NCI-H2107 (cell line): ENCODE data around the gene USP48.
"Not testable (repeated sequence)": the region's sequence is repeated elsewhere in the genome, so short reads cannot be mapped to it uniquely, and the experiment has no call there.

Experiments used
- DNase-seq: peaks from one replicate; lab custom pipeline; 2025; lab: John Stamatoyannopoulos, UW

The USP48 gene

DNA sequence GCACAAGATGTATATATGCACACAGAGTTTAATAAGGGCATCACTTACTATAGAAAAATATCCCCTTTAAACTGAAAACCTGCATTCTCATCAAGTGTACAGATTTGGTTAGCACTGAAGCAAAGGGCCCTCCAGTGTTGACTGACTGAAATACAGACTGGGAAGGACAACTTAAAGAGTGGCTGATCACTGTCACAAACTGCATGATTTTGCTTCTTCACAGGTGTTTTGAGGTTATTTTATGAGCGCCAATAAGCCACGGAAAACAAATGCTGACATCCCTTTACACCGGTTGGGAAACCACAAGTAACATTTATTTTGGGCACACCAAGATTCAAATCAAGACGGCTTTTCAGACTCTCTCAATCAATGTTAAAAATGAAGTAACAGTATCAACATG lies 82.9 kb downstream of the USP48 start:
- DNase-seq = no peak

DNA sequence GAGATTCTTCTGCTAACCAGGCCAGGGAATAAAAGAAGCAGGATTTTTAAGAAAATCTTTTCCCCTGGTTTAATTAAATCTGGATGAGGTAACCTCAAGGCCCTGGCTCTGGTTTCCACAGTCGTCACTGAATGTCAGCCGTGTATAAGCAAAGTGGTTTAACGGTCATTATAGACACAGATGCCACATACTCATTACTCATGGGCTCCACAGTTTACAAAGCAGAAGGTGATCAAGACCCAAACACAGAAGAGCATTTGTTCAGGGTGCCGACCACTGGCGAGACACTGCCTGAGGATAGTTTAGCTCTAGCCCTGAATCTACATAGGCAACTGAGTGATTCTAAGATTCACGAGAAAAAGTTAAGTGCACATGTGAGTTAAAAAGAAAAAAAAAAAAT lies 86.0 kb downstream of the USP48 start:
- no peak for DNase-seq

DNA sequence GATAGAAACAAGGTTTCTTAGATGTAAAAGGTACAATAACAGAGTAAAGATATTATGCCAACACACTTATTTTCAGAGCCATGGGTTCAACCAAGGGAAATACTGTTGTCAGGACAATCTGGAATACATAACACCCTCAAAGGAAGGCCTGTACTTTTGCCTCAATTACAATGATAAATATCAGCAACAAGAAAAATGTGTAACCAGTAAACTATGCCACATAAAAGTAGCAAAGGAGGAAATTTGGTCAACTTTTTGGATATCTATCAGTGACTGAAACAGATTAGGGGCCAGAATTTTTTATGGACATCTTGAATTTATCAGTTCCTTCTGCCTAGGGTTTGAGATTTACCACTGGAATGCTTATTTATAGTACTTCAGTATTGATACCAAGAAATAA lies 89.2 kb downstream of the USP48 start:
- no peak for DNase-seq

DNA sequence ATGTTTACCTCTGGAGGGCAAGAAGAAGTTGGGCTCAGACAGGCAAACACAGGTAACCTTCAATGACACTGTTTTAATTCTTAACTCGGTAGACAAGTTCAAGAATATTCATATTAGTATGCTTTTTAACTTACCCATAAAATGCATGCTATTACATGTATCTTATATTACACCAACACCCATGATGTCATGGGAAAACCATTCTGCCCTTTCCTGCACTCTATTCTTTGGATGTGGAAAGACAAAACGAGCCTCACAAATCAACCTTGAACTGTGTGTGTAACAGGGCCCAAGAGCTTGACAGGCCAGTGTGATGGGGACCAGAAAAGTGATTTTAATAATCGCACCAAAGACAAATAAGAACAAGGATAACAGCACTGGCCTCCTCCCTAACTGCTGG lies 91.2 kb downstream of the USP48 start:
- no peak for DNase-seq

DNA sequence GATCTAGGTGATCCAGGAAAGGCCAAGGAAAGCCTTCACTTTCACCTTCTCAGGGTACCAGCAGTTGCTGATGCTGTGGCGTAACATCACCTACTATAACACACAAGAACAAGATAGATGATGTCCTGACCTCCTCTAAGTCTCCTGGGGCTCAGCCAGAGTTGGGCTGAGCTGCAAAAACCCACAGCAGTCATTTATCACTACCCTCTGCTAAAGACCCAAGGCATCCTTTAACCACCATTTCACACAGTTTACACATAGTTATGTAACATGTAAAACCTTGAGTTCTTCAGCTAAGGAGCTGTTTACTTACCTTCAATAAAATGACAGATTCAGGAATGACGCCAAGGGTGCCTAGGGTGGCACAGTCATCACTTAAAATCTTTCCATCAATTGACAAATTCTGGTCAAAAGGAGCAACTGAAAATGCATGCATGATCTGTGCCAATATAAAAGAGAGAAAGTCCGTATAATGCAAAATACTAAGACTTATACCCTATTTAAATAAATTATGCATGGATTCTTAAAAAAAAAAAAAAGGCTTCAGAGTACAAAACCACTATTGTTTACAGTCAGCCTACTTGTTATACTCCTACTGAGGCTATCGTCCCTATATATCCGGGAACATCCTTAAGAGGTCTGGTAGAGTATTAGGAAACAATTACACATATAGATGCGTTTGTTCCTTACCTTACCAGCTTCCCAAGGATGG lies 93.1 kb downstream of the USP48 start:
- no peak for DNase-seq

DNA sequence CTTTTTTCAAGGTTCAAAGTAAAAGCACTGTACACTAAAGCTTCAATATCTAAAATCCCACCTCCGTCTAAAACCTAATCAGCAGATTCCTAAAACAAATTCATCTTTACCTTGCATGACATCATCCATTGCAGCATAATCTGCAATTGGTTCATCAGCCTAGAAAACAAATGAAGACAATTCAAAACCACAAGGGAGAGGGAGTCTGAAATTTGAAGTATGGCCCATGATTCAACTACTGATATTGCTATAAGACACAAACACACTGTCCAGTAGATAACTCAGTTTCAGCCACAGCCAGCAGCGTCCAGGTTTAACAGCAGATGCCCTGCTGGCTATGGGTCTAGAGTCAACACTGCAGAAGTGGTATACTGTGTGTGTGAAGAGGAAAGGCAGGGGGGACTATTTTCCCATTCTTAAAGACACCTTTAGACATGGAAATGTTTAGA lies 95.8 kb downstream of the USP48 start:
- no peak for DNase-seq

DNA sequence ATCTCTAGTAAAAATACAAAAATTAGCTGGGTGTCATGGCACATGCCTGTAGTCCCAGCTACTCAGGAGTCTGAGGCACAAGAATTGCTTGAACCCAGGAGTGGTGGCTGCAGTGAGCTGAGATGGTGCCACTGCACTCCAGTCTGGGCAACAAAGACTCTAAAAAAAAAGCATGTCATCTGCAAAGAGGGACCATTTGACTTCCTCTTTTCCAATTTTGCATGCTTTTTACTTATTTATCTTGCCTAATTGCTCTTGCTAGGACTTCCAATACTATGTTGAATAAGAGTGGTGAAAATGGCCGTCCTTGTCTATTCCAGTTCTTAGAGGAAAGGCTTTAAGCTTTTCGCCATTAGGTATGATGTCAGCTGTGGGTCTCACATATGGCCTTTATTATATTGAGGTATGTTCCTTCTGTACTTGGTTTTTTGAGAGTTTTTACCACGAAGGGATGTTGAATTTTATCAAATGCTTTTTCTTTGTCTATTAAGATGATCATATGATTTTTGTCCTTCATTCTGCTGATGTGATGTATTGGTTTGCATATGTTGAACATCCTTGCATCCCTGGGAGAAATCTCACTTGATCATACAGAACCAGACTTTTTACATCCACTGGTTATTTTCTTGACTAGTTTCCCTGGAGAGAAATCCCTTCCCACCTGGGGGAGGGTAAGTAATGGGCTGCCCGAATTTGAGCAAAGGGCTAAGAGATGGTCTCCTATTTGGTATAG lies 96.8 kb downstream of the USP48 start:
- no peak for DNase-seq

DNA sequence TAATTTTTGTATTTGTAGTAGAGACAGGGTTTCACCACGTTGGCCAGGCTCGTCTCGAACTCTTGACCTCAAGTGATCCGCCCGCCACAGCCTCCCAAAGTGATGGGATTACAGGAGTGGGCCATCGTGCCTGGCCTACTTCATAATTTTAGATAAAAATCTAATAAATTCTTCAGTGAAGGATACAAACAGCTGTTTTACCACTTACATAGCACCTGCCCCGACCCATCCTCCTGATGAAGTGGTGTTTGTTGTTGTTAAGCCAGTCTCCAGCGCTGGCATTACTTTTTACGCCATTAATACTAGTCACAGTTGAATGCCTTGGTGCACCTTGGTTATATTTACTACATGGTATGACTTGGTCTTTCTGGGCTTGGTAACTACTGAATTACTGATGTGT lies 101.5 kb downstream of the USP48 start:
- no peak for DNase-seq

DNA sequence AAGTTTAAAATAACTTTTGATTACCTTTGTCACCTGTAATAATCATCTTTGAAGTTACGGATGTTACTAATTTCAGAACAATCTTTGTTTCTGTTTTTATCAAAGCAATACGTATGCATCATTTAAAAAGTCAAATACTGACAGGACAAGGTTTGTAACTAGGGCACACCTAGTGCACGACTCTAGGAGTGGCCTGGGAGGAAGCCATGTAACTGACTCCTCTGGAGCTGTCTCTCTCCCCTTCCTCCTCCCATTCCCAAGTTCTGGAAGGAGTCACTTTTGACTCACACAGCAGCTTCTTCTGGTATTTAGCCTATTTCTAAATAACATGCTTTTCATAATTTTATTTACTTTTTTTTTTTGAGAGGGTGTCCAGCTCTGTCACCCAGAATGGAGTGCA lies 102.0 kb downstream of the USP48 start:
- no peak for DNase-seq

DNA sequence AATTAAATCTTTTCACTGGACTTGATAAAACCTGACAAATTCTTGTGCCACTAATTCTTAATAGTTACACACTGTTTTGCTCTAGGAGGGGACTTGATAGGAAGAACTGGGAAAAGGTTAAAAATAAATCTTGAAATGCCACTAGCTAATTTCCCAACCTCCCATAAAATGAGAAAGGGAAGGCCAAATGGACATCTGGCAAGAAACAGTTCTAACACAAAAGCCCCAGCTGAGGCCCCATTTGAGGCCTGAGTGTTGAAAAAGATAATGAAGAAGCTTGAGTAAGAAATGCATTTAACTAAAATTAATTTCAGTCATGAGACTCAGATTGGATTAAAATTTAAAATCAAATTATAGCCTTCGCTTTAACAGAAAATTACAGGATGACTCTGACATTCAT lies 102.6 kb downstream of the USP48 start:
- DNase-seq = no peak

DNA sequence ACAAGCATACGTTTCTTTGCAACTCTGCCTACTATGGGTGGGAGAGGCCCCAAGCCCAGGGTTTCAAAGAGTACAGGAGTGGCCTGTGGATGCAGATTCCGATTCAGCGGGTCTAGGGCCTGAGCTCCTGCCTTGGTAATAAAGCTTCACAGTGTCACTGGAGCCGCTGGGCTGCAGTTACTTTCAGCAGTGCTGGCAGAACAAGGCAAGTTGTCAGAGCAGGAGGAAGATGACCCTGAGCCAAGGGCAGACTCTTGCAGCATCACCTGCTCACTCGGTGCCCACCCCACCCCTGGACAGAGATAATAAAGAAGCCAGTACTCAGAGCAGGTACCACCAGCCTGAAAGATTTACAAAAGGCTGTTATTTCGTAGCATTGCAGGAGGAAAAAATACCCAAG lies 105.8 kb downstream of the USP48 start:
- DNase-seq = no peak

DNA sequence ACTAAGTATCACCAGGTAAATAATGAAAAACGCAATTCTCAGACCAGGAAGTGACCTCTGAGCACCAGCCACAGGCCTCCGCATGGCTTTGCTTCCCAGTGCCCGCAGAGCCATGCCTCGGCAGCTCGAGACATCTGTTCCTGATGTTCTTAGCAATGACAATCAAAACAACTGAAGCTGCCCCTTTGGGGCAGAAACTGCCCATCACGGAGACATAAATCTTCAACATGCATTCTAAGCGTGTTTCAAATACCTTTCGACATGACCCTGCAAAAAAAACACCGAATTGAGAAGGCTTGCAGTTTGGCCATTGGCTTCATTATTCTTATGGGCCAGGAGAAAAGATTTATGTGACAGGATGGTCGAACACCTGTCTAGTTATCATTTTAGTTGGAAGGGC lies 108.0 kb downstream of the USP48 start:
- DNase-seq = no peak

DNA sequence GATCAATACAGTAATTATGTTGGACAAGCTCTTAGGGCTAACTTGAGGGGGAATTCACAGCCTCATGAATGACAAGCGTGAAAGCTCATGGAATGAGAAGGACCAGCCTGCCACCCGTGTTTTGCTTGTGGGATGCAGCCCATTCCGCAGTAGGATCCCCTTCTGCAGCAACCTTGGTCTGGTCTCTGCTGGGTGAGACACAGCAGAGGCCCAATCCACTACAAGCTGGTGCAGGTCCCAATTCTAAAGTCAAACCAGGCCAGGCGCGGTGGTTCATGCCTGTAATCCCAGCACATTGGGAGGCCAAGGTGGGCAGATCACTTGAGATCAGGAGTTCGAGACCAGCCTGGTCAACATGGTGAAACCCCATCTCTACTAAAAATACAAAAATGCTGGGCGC lies 109.1 kb downstream of the USP48 start:
- DNase-seq = not testable (repeated sequence)

DNA sequence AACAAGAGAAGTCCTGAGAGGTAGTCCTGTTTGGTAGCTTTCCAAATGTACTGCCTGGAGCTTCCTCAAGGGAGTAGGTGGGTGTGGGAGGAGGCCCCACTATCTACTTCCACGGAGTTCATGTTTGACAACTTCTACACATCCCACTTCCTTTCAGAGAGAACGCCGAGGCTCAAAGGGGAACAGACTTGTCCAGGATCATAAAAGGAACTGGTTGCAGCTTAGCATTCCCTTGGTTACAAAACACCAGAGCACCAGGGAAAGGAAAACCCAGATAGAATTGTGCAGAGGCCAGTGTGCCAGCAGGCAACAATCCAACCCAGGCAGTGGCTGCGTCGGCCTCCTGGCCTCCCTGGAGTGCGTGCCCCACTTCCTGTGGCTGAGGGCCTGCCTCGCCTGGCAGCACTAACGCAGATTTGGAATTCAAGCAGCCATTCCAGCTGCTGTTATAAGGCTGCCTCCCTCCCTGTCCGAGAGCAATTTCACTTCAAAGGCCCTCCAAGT lies 109.6 kb downstream of the USP48 start:
- no peak for DNase-seq

DNA sequence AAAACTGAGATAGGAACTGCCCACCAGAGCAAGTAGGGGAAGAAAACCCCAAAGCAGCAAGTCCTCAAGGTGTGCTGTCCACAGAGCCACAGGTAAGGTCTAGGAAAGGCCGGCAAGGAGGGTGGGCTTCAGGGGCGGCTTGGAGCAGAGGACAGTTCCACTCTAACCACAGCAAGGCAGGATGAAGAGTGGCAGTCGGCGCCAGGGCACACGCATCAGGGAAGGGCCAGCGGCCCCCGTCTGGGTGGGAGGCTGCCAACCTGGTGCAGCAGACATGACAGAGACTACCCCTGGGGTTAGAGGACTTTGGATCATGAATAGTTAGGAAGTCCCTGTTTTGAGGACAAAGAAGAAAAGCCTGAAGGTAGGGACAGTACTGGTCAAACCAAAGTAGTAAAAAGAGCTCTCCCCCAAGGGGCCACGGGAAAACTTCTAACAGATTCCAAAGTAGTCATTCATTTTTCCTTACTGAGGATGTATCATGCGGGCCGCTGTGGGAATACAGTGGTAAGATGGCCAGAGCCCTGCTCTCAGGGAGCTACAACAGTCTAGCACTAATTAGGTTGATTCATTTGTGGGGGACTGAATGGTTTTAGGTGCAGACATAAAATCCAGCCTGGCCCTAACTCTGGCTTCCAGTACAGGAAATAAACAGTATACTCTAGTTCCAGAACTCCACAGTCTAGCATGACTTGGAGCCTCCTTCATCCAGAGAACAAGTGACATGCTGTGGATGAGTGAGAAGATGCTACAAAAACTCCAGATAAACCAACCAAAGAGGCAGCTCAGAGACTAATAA lies 110.3 kb downstream of the USP48 start:
- DNase-seq = no peak

DNA sequence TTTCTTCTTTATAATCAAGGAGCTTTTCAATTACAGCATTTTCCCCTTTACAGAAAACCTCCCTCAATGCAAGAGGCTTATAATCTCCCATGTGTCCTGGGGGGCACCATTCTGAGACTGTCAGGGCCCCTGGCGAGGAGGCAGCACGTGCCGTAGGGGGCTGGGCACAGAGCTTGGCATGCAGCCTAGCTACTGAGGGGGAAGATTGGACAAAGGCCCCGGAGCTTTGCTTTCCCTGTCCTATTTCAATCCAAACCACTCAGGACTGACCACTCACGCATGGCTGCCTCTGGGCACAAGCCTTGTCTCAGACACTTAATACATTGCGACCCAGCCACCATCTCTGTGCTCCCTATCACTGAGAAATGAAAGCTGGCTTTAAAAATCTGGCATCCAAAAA lies 111.0 kb downstream of the USP48 start:
- DNase-seq = no peak

DNA sequence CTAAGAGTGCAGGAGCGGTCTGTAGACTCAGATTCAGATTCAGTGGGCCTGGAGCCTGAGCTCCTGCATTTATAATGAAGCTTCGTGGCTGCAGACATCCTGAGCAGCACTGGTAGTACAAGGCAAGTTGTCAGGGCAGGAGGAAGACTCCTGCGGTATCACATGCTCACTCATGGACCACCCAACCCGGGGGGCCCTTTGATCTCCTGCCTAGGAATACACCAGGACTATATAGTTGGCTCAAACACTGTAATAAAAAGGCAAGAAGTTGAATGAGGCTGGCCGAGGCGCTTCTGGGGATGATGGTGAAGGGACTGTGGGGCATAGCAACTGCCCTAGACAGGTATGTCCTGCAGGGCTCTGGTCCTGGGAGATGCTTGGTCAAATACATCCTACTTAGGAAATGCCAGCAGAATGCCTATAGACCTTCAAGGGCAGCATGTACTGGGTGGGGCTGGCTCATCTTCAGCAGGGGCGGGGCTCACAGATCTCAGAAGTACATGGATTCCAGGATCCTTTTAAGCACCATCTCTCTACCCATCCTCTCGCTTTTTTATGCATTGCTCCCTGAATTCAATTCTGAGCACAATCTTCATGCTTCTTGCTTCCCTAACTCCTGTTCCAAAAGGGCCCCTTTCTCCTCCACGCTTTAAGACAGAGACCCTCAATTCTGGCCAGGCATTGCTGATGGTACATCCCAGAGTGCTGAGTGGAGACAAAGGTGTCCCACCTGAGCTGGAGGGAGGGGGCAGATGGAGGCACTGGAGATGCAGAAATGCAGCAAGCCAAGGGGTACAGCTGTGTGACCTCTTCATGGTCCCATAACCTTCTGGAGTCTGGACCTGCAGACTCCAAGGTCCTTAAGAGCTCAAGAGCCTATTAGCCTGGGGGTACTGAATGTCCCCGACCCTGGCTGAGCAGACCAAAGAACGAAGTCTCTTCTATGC lies 111.7 kb downstream of the USP48 start:
- no peak for DNase-seq

DNA sequence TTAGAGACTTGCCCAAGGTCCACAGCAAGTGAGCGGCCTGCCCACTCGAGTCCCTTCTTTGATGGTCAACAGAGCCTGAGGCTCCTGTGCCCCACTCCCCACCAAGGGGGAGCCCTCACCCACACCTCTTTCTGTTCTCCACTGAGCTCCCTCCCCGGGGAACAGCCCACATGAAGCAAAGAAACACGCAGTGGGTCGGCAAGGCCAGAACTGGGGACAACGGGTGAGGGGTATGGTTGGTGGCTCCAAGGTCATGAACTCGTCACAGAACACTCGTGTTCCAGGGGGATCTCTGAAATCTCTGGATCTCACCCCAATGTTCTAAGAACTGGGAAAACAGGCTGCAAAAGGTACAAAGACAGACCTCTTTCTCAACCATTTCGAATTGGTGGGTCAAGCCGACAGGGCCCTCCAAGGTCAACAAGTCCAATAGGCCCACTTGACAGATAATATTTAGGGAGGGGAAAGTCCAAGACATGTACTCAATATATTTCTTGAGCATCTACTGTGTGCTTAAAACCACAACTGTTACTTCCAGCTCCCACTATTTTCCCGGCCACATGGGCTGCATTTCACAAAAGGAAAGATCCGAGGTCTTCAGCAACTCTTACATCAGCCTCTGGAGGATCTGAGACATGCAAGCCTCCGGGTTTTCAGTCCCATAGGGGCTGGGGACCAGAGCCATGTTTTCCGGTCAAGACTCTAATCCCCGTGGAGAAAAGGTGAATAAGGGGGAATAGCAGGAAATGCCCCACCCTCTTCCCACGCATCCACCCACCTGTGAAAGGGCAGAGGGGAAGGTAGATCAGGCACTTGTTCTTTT lies 112.7 kb downstream of the USP48 start:
- no peak for DNase-seq

DNA sequence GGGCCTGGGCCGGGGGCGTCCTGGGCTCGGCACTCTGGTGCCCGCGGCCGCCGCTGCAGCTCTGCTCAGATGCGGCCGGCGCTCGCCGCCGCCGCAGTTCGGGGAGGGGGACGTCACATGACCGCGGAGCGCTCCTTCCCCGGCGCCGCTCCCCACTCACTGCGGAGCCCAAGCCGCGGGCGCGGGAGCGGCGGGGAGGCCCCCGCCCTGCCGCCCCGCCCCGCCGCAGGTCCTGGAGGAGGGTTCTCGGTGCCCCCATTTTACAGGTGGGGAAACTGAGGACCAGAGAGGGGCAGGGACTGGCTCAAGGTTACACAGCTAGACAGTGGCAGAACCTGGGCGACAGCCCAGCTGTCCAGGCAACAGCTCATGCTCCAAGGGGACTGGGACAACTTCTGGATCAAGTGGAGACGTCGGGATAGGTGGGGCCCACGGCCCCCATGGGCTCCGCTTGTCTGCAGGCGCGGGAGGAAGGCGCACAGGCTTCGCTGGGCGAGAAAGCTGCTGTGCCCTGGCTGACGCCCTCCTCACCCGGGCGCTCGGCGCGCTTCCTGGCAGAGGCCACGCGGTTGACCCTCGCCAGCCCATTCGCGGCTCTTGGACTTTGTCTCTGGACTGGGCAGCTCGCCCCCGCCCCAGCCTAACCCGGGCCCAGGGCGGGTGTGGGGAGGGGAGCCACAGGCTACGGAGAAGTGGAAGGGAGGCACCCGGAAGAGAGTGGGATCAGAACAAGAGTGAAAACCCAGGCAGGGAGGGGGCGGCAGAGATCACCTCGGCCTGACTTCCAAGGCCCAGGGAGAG lies 113.5 kb downstream of the USP48 start, which contains the start of gene RAP1GAP:
TSS of gene RAP1GAP (minus strand) at position 100 of the 801 bp plus-strand sequence. CDS start 49,325 bp downstream, outside the sequence.
- no peak for DNase-seq

DNA sequence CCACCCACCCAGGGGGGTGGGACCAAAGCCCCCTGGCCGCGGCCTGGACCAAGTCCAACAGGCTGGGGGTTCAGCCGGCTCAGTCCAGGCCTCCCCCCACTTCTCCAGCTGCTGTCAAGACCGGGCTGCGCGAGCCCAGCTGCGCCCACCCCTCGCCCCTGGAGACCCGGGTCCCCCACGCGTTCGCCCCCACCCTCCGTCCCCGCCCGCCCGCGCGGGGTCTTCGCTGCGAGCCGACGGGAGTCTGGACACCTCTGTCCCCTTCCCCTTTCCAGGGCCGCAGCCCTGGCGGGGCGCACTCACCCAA lies 114.0 kb downstream of the USP48 start:
- no peak for DNase-seq
